ENCODE measurements around the gene IQSEC1. TPM values are rescaled to one million over a fixed set of nuclear protein-coding genes. Genes with fewer than 3 reads are reported as not detected.

The IQSEC1 gene
- total RNA-seq, 1 donor from 2014 or later = 29.5 TPM

DNA sequence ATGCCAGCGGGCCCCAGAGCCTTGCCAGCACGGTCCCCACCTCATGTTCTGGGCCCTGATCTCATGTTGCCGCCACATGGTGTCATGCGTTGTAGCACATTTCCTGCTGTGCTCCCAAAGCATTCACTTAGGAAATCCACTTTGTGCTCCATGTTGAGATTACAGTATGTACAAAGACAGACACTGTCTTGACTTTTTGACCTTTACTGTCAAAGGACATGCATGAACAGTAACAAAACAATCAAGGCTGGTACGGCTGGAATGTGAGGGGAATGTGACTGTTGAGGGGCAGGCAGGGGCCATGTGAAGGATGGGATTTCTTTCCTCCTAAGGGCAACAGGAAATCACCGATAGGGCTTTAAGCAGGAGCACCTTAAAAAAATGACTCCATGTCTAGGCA lies 178.6 kb downstream of the IQSEC1 start:
- Histone ChIP-seq H3K27ac (ENCODE audit: low read depth, low read length) (no peak overlapping the region), H4K20me1 (ENCODE audit: insufficient read depth, low read length) (no peaks in the 10 kb centered on the region), H3K36me3 (ENCODE audit: insufficient read depth, low read length) (peaks cover under 1% of the 10 kb centered on the region), H3K9ac (ENCODE audit: low read length) (no peak overlapping the region), H3K4me3 (ENCODE audit: insufficient read depth, low read depth, low read length) (no peak overlapping the region), H3K79me2 (ENCODE audit: insufficient read depth, low read length) (no peaks in the 10 kb centered on the region), H3K4me1 (ENCODE audit: insufficient read depth, low read length) (no peaks in the 10 kb centered on the region), H3K9me3 (ENCODE audit: insufficient read depth, low read depth, low read length) (no peaks in the 10 kb centered on the region), H3K27me3 (ENCODE audit: insufficient read depth, low read length) (peaks cover 6% of the 10 kb centered on the region), H2AFZ (ENCODE audit: low read depth, low read length) (no peak overlapping the region), H3K4me2 (ENCODE audit: low read length) (no peak overlapping the region)
- DNase-seq (ENCODE audit: low read depth) (no peak), FAIRE-seq (no peak)
- peak overlapping the region; percentile 35 for H3K4me3 Mint-ChIP-seq (ENCODE audit: unreplicated experiment)
- H3K27ac Mint-ChIP-seq (ENCODE audit: unreplicated experiment) = peak overlapping the region; percentile 4
- H3K36me3 Mint-ChIP-seq (ENCODE audit: low read depth, unreplicated experiment) = peaks cover 7% of the 10 kb centered on the region
- no peak for TF ChIP-seq EZH2 (IDR thresholded peaks at IDR 0.05; ENCODE audit: insufficient read depth, low read length)
- TF ChIP-seq, protein P1, sequence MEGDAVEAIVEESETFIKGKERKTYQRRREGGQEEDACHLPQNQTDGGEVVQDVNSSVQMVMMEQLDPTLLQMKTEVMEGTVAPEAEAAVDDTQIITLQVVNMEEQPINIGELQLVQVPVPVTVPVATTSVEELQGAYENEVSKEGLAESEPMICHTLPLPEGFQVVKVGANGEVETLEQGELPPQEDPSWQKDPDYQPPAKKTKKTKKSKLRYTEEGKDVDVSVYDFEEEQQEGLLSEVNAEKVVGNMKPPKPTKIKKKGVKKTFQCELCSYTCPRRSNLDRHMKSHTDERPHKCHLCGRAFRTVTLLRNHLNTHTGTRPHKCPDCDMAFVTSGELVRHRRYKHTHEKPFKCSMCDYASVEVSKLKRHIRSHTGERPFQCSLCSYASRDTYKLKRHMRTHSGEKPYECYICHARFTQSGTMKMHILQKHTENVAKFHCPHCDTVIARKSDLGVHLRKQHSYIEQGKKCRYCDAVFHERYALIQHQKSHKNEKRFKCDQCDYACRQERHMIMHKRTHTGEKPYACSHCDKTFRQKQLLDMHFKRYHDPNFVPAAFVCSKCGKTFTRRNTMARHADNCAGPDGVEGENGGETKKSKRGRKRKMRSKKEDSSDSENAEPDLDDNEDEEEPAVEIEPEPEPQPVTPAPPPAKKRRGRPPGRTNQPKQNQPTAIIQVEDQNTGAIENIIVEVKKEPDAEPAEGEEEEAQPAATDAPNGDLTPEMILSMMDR (IDR thresholded peaks at IDR 0.05; ENCODE audit: insufficient read depth, low read depth, low read length) = no peak
- H3K4me1 Mint-ChIP-seq (ENCODE audit: low read depth, unreplicated experiment) = peaks cover 19% of the 10 kb centered on the region
- no peaks in the 10 kb centered on the region for H3K9me3 Mint-ChIP-seq (ENCODE audit: unreplicated experiment)
- H3K27me3 Mint-ChIP-seq (ENCODE audit: low read depth, unreplicated experiment) = peaks cover 13% of the 10 kb centered on the region

DNA sequence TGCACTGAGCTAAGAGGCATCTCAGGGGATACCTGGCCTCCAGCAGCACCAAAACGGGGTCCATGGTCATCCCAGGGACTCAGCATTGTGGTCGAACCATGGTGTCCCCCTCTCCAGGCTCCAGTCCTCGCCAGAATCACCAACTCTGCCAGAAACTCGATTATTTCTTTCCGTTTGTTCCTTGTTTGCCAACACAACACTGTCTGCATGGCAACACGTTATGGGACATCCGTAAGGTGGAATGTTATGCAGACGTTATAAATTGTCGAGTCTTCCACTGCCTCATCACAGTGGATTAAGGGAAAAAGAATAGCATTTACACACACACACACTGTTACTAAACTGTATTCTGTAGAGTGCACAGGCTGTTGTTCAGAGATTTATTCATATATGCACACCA lies 179.4 kb downstream of the IQSEC1 start:
- Histone ChIP-seq H3K27ac (ENCODE audit: low read depth, low read length) (no peak overlapping the region), H3K4me3 (ENCODE audit: insufficient read depth, low read depth, low read length) (no peak overlapping the region), H3K4me1 (ENCODE audit: insufficient read depth, low read length) (no peaks in the 10 kb centered on the region), H2AFZ (ENCODE audit: low read depth, low read length) (no peak overlapping the region), H3K9ac (ENCODE audit: low read length) (no peak overlapping the region), H3K79me2 (ENCODE audit: insufficient read depth, low read length) (no peaks in the 10 kb centered on the region), H3K4me2 (ENCODE audit: low read length) (no peak overlapping the region), H3K27me3 (ENCODE audit: insufficient read depth, low read length) (peaks cover 11% of the 10 kb centered on the region), H3K36me3 (ENCODE audit: insufficient read depth, low read length) (no peaks in the 10 kb centered on the region), H4K20me1 (ENCODE audit: insufficient read depth, low read length) (no peaks in the 10 kb centered on the region), H3K9me3 (ENCODE audit: insufficient read depth, low read depth, low read length) (no peaks in the 10 kb centered on the region)
- no peaks in the 10 kb centered on the region for H3K9me3 Mint-ChIP-seq (ENCODE audit: unreplicated experiment)
- peaks cover 2% of the 10 kb centered on the region for H3K36me3 Mint-ChIP-seq (ENCODE audit: low read depth, unreplicated experiment)
- H3K27ac Mint-ChIP-seq (ENCODE audit: unreplicated experiment) = peak overlapping the region; percentile 43
- peaks cover 18% of the 10 kb centered on the region for H3K27me3 Mint-ChIP-seq (ENCODE audit: low read depth, unreplicated experiment)
- H3K4me1 Mint-ChIP-seq (ENCODE audit: low read depth, unreplicated experiment) = peaks cover 19% of the 10 kb centered on the region
- TF ChIP-seq, protein P1 (IDR thresholded peaks at IDR 0.05; ENCODE audit: insufficient read depth, low read depth, low read length) = no peak
- no peak for TF ChIP-seq EZH2 (IDR thresholded peaks at IDR 0.05; ENCODE audit: insufficient read depth, low read length)
- H3K4me3 Mint-ChIP-seq (ENCODE audit: unreplicated experiment) = no peak overlapping the region
- FAIRE-seq = no peak
- no peak for DNase-seq (ENCODE audit: low read depth)

- H4K20me1 ChIP-seq (ENCODE audit: insufficient read depth, low read length) = no peaks in the 10 kb centered on the region
- H3K36me3 ChIP-seq (ENCODE audit: insufficient read depth, low read length) = no peaks in the 10 kb centered on the region
- DNase-seq (ENCODE audit: low read depth) (no peak), FAIRE-seq (no peak)
- H3K4me3 ChIP-seq (ENCODE audit: insufficient read depth, low read depth, low read length) = no peak overlapping the region
- no peak overlapping the region for H3K9ac ChIP-seq (ENCODE audit: low read length)
- Mint-ChIP-seq H3K4me1 (ENCODE audit: low read depth, unreplicated experiment) (peaks cover 19% of the 10 kb centered on the region), H3K27ac (ENCODE audit: unreplicated experiment) (peak overlapping the region; percentile 43), H3K36me3 (ENCODE audit: low read depth, unreplicated experiment) (no peaks in the 10 kb centered on the region), H3K9me3 (ENCODE audit: unreplicated experiment) (no peaks in the 10 kb centered on the region), H3K4me3 (ENCODE audit: unreplicated experiment) (no peak overlapping the region), H3K27me3 (ENCODE audit: low read depth, unreplicated experiment) (peaks cover 24% of the 10 kb centered on the region)
- TF ChIP-seq, protein P1 (IDR thresholded peaks at IDR 0.05; ENCODE audit: insufficient read depth, low read depth, low read length) = no peak
- no peak for TF ChIP-seq EZH2 (IDR thresholded peaks at IDR 0.05; ENCODE audit: insufficient read depth, low read length)
- no peaks in the 10 kb centered on the region for H3K4me1 ChIP-seq (ENCODE audit: insufficient read depth, low read length)
- no peaks in the 10 kb centered on the region for H3K79me2 ChIP-seq (ENCODE audit: insufficient read depth, low read length)
- no peaks in the 10 kb centered on the region for H3K9me3 ChIP-seq (ENCODE audit: insufficient read depth, low read depth, low read length)
- no peak overlapping the region for H3K4me2 ChIP-seq (ENCODE audit: low read length)
- no peak overlapping the region for H2AFZ ChIP-seq (ENCODE audit: low read depth, low read length)
- H3K27ac ChIP-seq (ENCODE audit: low read depth, low read length) = no peak overlapping the region
- peaks cover 11% of the 10 kb centered on the region for H3K27me3 ChIP-seq (ENCODE audit: insufficient read depth, low read length)
Observed at GRCh38 chr3:12893247-12893646, 180.0 kb downstream of the IQSEC1 start.
